GM12891 (cell line): ENCODE measurements around the gene SORCS2.

ENCODE experiments used
- DNase-seq: peaks from one replicate; pipeline ENCODE4 v3.0.0; 2011; ENCODE audit warnings: low spot score; ENCODE audit not compliant: insufficient read length
- FAIRE-seq: peaks from 2 replicates; lab custom pipeline; 2011; peaks lifted over from hg19 to GRCh38; lab: Jason Lieb, UNC
- PAX5 ChIP-seq: IDR thresholded peaks from 2 replicates; pipeline ENCODE4 v1.6.1; 2011; ENCODE audit warnings: low read length, moderate library complexity, mild to moderate bottlenecking; ENCODE audit not compliant: insufficient read depth, severe bottlenecking
- POLR2A ChIP-seq: IDR thresholded peaks from 2 replicates; pipeline ENCODE4 v1.6.1; 2011; ENCODE audit warnings: low read depth, low read length, control low read depth
- POLR2AphosphoS5 ChIP-seq: IDR thresholded peaks from 2 replicates; pipeline ENCODE4 v1.6.1; 2011; ENCODE audit warnings: low read depth, low read length, control low read depth
- POU2F2 ChIP-seq: IDR thresholded peaks from 2 replicates; pipeline ENCODE4 v1.6.1; 2011; ENCODE audit warnings: low read depth, mild to moderate bottlenecking, control low read depth, low read length, moderate library complexity
- SPI1 ChIP-seq: IDR thresholded peaks from 2 replicates; pipeline ENCODE4 v1.6.1; 2011; ENCODE audit warnings: low read depth, low read length, control low read depth
- TAF1 ChIP-seq: IDR thresholded peaks from 2 replicates; pipeline ENCODE4 v1.6.1; 2011; ENCODE audit warnings: low read depth, low read length, control low read depth

SORCS2 gene

GRCh38 chr4:7647600-7648543 is 455.5 kb downstream of the SORCS2 start:
- DNase-seq (no peak), FAIRE-seq (no peak)
- no peak for TF ChIP-seq TAF1
- TF ChIP-seq POLR2A = no peak
- TF ChIP-seq PAX5 = no peak
- no peak for TF ChIP-seq POU2F2
- TF ChIP-seq SPI1 = no peak
- TF ChIP-seq POLR2AphosphoS5 = no peak

GRCh38 chr4:7648544-7649395 is 456.4 kb downstream of the SORCS2 start:
- FAIRE-seq = no peak
- TF ChIP-seq POU2F2 = no peak
- TF ChIP-seq SPI1 = no peak
- no peak for TF ChIP-seq POLR2AphosphoS5
- TF ChIP-seq POLR2A = no peak
- TF ChIP-seq TAF1 = no peak
- no peak for TF ChIP-seq PAX5
- no peak for DNase-seq

GRCh38 chr4:7649411-7649740 is 457.0 kb downstream of the SORCS2 start:
- TF ChIP-seq POLR2A (no peak), POLR2AphosphoS5 (no peak), SPI1 (no peak), POU2F2 (no peak), TAF1 (no peak), PAX5 (no peak)
- FAIRE-seq (no peak), DNase-seq (no peak)

- DNase-seq (peak; percentile 48), FAIRE-seq (no peak)
Measured at GRCh38 chr4:7649741-7650531, 457.6 kb downstream of the SORCS2 start.

GRCh38 chr4:7650606-7651385 is 458.5 kb downstream of the SORCS2 start:
- FAIRE-seq (no peak), DNase-seq (no peak)
- TF ChIP-seq PAX5 (no peak), POU2F2 (no peak), POLR2AphosphoS5 (no peak), TAF1 (no peak), SPI1 (no peak), POLR2A (no peak)

More at GRCh38 chr4:7649741-7650531, 457.6 kb downstream of the SORCS2 start:
- TF ChIP-seq SPI1 (peak; percentile 33; the same call in 1 of the 2 replicates), PAX5 (no peak)

- TF ChIP-seq SPI1 (no peak), PAX5 (no peak), TAF1 (no peak), POU2F2 (no peak), POLR2A (no peak)
- FAIRE-seq = no peak
- no peak for DNase-seq
Measured at GRCh38 chr4:7651461-7651921, 459.2 kb downstream of the SORCS2 start.

- no peak for FAIRE-seq
- TF ChIP-seq POLR2AphosphoS5 (no peak), POLR2A (no peak), SPI1 (no peak), TAF1 (no peak), PAX5 (no peak), POU2F2 (no peak)
- no peak for DNase-seq
Measured at GRCh38 chr4:7652006-7652405, 459.7 kb downstream of the SORCS2 start.

- FAIRE-seq (no peak), DNase-seq (no peak)
- no peak for TF ChIP-seq POLR2AphosphoS5
Measured at GRCh38 chr4:7652451-7652881, 460.1 kb downstream of the SORCS2 start.
